MM.1S (cell line): ENCODE measurements around the gene ZNF473.

ENCODE experiments used
- EZH2 ChIP-seq: fragments of 300-600 bp; sonication (generic); optimal IDR thresholded peaks from 2 replicates; pipeline ENCODE3; 2017; ENCODE audit warnings: low read depth, mild to moderate bottlenecking, antibody characterized with exemption, low read length, mixed read lengths
- TF ChIP-seq, protein P1 (sequence below): fragments of 300-600 bp; sonication (generic); IDR thresholded peaks from 2 replicates; pipeline ENCODE4 v1.5.1; 2016; ENCODE audit warnings: antibody characterized with exemption, low read length, mixed read lengths

- TF ChIP-seq, protein P1, sequence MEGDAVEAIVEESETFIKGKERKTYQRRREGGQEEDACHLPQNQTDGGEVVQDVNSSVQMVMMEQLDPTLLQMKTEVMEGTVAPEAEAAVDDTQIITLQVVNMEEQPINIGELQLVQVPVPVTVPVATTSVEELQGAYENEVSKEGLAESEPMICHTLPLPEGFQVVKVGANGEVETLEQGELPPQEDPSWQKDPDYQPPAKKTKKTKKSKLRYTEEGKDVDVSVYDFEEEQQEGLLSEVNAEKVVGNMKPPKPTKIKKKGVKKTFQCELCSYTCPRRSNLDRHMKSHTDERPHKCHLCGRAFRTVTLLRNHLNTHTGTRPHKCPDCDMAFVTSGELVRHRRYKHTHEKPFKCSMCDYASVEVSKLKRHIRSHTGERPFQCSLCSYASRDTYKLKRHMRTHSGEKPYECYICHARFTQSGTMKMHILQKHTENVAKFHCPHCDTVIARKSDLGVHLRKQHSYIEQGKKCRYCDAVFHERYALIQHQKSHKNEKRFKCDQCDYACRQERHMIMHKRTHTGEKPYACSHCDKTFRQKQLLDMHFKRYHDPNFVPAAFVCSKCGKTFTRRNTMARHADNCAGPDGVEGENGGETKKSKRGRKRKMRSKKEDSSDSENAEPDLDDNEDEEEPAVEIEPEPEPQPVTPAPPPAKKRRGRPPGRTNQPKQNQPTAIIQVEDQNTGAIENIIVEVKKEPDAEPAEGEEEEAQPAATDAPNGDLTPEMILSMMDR: no peak
- TF ChIP-seq EZH2: no peak
These were observed 21.9 kb upstream of the ZNF473 start for GRCh38 chr19:50003810-50004419.
